GM18511 (cell line): ENCODE results near the gene COPE.

ENCODE experiments used
- ATAC-seq: cut with Tn5 transposase; IDR thresholded peaks from one replicate; pipeline ENCODE4 v1.9.1; 2021; ENCODE audit warnings: mild to moderate bottlenecking, moderate library complexity; ENCODE audit not compliant: unreplicated experiment

COPE gene

GRCh38 chr19:18895038-18895823, 24.0 kb downstream of the COPE start:
- no peak for ATAC-seq

DNA sequence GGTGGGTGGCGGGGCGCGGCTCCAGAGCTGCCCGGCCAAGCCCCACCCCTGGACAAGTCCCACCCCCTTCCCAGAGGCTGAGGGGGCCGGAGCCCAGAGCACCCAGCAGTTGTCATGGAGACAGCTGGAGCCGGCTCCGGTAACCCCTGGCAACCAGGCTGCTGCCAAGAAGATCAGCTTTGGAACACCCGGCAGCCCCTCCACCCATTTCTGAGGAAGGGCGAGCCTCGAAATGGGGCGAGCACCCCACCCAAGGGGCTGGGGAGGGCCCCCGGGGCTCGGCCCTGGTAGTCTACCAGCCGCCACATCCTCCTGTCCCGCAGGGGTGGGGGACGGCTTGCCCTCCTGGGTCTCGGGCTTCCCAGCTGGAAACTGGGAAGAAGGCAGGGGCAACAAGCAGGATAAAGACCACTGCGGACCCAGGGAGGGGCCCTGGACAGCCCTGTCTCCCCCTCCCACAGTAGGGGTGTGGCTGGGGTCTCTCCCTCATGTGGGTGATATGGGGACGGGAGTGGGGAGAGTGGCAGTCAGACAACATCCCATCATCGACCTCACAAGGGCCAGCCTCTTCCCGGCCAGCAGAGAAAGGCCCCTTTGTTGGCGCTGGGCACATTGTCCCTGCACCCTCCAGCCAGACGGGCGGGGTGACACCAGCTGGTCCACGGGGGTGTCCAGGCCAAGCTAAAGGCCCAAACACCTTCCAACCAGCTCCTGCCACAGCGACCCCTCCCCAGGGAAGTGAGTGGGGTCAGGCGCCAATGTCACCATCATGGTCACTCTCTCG, 24.7 kb downstream of the COPE start:
- no peak for ATAC-seq

DNA sequence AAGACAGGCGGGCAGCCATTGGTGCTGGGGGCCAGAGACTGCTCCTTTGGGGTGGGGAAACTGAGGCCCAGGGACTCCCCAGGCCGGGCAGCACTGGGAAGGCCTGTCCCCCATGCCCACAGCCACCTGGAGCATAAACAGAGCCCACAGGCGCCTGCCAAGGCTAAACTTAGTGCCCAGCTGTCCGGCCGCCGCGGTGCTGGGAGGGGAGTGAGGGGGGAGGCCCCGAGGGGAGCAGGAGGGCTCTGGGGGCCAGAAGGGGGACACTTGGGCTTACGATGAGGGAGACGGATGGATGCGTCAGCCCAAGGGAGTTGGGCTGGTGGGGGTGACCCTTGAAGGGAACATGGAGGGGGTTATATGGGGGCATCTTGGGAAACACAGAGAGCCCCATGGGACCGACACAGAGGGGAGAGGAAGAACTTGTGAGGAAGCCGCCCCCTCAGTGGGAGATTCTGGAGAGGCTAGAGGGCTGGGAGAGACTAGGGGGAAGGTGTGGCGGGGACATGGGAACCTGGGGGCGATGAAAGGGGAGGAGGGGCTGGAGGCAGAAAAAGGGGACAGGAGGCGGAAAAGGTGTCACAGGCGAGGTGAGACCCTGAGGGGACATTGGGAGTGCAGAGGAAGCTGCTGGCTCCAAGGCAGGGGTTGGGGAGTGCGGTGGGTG, 25.5 kb downstream of the COPE start:
- no peak for ATAC-seq

DNA sequence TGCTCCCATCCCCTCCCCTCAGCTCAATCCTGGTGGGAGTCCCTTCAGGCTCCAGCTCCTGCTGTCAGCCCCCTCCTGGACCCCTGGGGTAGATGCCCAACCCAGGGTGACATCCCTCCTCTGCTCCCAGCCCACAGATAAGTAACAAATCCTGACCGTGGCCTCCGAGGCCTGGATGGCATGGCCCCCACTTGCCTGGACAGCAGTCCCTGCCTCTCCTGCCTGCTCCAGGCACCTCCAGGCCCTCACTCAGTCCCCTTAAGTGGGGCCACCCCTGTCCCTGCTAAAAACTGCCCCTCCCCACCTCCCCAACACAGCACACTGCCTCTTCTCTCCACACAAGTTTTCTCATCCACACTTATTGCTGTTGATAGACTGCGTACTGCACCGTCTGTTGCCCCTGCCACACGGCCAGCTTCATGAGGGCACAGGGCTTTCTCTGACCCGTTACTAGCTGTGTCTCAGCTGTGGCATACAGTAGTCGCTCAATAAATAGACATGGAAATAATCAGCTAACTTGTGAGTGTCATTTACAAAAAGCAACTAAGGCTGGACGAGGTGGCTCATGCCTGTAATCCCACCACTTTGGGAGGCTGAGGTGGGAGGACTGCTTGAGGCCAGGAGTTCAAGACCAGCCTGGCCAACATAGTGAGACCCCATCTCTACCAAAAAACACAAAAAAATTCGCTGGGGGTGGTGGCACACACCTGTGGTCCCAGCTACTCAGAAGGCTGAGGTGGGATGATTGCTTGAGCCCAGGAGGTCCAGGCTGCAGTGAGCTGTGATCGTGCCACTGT, 29.0 kb downstream of the COPE start:
- no peak for ATAC-seq

GRCh38 chr19:18886972-18887371, 32.2 kb downstream of the COPE start:
- ATAC-seq = no peak

DNA sequence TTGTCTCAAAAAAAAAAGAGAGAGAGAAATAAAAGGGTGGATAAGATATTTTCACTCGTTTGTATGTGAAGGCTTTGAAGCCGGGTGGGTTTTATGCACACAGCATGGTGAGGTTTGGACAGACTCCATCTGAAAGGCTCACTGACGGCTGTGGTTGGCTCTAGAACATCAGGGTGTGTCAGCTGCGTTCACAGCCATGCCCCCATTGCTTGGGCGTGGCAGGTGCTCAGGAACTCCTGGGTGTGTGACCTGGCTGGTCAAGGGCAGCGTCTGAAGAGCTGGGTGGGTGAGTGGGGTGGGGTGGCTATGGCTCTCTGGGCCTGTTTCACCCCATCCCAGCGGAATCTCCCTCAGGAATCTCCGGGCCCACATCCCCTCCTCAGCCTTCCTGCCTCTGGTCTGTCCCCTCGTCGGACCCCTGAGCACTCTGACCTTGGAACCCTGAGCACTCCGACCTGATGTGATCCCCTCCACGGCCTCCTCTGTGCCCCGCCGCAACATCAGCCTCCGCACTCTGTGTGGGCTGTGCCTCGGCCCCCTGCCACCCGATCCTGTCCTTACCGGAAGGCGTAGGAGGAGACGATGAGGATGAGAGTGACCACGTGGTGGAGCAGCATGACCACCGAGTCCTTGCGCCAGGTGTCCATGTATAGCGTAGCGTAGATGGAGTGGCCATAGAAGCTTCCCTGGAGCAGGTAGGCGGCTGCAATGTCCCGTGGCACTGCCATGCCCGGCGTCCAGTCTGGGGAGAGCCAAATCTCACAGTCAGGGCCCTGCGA, 35.5 kb downstream of the COPE start:
- no peak for ATAC-seq

- ATAC-seq = no peak
Measured at GRCh38 chr19:18881491-18881890, 37.7 kb downstream of the COPE start.

DNA sequence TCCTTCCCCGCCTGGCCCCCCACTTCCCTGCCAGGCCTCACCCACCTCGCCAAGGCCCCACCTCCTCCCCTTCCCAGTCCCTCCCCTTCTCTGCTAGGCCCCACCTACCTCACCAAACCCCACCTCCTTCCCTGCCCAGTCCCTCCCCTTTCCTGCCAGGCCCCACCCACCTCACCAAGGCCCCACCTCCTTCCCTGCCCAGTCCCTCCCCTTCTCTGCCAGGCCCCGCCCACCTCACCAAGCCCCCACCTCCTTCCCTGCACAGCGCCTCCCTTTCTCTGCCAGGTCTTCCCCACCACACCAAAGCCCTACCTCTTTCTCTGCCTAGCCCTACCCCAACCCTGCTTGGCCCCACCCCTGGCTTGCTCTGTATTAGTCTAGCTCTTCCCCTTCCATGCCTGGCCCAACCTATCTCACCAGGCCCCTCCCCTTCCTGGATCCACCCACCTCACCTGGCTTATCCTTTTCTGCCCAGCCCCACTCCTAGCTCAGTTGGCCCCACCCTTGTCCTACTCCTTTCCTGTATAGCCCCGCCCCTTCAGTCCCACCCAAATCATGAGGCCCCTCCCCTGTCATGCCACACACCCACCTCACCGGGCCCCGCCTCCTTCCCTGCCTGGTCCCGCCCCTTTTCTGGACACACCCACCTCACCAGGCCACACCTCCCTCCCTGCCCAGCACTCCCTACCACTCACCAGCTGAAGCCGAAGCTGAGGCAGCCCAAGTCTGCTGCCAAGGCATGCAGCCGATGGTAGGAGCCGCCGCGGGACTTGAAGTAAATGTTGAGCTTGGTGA, 39.4 kb downstream of the COPE start:
- ATAC-seq = no peak

DNA sequence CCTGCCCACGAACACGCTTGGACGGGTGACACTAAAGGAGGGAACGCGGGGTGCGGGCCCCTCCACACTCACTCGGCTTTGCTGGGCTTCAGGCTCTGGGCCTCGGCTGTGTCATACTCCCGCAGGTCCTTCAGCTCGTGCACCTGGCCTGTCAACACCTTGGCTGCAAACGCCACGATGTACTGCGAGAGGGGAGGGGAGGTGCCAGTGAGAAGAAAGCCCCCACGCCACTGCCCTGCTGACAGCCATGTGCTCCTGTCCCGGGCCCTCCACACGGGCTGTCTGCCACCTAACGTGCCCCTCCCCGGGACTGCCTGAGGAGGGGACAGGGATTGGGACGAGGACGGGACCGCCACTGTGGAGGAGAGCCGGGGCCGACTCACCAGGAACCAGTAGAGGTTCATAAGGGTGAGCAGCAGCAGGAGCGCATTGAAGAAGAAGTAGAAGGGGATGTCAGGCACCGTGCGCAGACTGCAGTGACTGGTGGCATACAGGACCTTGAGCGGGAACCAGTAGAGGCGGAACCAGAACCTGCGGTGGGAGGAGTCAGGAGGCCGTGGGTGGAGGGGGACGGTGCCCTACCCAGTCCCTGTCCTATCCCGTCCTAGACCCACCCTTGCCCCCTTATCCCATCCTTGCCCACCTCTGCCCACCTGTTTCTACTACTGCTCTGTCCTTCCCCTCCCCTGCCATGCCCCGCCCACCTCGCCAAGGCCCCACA, 40.2 kb downstream of the COPE start:
- ATAC-seq = no peak

DNA sequence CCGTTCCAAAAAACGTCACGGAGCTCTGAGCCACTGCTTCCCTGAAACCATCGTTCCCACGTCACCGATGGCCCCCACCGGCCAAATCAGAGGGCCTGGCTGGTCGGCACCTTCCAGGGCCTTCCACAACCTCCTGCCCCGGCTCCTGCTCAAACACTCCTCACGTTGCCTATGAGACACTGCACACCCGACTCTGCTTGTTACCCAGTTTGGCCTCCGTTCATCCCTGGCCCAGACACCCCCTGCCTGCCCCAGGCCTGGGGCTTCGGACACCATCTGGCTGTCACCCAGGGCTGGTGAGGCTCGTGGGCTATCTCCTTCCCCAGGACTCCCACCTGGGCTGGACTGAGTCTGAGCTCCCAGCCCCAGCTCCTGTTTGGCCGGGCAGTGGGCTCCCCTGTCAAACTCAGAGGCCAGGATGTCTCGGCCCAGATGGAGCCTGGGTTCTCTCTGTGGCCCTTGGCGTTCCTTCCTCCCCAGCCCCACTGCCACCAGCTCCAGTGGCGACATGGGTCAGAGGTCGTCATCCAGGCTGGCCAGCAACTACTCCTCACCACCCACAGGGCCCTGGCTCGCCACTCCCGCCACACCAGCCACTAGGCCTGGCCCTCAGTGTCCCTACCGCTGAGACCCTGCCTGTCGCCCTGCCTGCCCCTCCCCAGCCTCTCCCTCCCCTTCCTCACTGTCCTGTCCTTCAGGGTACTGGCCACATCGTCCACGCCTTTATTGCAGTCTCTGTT, 41.0 kb downstream of the COPE start:
- ATAC-seq = no peak

GRCh38 chr19:18876865-18877264, 42.3 kb downstream of the COPE start:
- no peak for ATAC-seq

DNA sequence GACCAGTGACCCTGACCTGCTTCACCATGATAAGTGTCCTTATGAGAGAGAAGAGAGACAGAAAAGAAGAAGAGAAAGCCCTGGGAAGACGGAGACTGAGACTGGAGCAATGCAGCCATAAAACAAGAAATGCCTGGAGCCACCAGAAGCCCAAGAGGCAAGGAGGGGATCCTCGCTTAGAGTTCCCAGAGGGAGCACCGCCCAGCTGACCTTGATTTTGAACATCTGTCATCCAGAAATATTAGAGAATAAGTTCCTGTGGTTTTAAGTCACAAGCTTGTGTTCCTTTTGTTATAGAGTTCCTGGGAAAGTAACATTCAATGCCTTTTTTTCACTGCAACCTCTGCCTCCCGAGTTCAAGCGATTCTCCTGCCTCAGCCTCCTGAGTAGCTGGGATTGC, 43.5 kb downstream of the COPE start:
- ATAC-seq = no peak

GRCh38 chr19:18871543-18871942, 47.6 kb downstream of the COPE start:
- no peak for ATAC-seq

DNA sequence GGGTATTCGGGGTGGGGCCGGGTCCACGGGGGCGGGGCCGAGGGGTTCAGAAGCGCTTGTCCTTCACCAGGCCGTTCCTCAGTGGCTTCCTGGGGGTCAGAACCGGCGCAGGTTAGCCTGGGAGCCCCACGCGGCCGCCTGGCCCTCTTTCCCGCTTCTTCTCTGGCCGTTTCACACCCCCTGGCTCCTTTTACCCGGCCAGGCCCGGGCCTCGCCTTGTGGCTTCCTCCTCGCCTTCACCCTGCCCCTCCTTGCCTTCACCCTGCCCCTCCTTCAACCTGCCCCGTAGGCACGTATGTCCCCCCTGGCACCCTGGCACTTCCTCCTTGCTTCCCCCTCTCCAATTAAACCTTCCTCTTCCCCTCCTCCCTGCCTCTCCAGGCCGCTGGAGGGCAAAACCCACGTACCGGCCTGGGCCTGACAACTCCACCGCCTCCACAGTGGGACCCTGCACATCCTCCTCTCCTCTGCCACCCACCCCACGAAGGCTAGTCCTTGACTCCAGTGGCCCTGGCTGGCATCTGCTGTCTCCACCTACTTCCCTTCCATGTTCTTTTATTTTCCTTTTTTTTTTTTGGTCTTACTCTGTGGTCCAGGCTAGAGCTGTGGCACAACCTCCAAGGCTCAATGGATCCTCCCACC, 48.5 kb downstream of the COPE start:
- ATAC-seq = no peak

- no peak for ATAC-seq
Measured at GRCh38 chr19:18869781-18870530, 49.2 kb downstream of the COPE start.

DNA sequence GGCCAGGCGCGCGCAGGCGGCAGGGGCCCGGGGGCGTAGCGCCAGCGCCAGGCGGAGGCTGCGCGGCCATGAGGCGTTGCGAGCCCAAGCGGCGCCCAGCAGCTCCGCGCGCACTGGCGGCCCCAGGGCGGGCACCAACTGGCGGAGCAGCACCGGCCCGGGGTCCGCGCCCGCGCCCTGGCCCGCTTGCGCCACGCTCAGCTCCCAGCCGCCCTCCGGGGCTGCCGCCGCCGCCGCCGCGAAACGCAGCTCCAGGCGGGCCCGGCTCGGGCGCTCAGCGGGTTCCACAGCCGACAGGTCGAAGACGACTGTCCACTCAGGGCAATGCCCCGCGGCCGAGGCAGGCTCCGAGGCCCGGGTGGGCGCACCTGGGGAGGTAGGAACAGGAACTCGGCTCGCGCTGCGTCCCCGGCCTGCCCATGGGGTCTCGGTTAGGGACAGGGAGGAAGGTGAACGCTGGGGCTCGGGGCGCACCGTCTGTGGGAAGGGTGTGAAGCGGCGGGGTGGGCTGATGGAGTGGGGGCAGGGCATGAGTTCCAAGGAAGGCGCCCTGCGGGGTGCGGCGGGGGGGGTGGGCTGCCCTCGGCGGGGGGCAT, 50.1 kb downstream of the COPE start:
- no peak for ATAC-seq
